Measurements from ENCODE around the gene KCNIP1. TPM values are rescaled to one million over a fixed set of nuclear protein-coding genes. Genes with fewer than 3 reads are reported as not detected.

Gene KCNIP1
- total and polyA plus RNA-seq, 2 of the 13 experiments (the other 11 are each of a cell fraction or from before 2014, with no cell fraction given) = not detected

GRCh38 chr5:170554521-170555267 is 50.9 kb downstream of the KCNIP1 start:
- intact Hi-C loops (cut with micrococcal nuclease; ENCODE audit: unreplicated experiment) (no loop called here), in situ Hi-C loops (cut with HindIII; ENCODE audit: extremely low pct_ligation_motif_present, low pct_unique_long_range_greater_than_20kb) (no loop called here)
- TF ChIP-seq SIX4 (CRISPR knock-in tag; IDR thresholded peaks at IDR 0.05) (no peak), ZNF549 (CRISPR knock-in tag; IDR thresholded peaks at IDR 0.05) (no peak), ZBTB38 (CRISPR knock-in tag; IDR thresholded peaks at IDR 0.05) (no peak), HOXA7 (CRISPR knock-in tag; IDR thresholded peaks at IDR 0.05) (no peak), FOXP1 (IDR thresholded peaks at IDR 0.05) (no peak), FOXP1 (CRISPR knock-in tag; IDR thresholded peaks at IDR 0.05) (no peak)
- 1% methylated on average over 12 of the region's 18 CpGs for WGBS (ENCODE audit: low lambda C conversion rate)
- Histone ChIP-seq H3K4me1 (ENCODE audit: insufficient read depth, low read length) (no peaks in the 10 kb centered on the region), H3K27ac (ENCODE audit: extremely low read length, insufficient read depth, low read length) (no peak overlapping the region), H3K9ac (ENCODE audit: insufficient read depth, low read depth, low read length) (no peak overlapping the region), H3K79me2 (ENCODE audit: insufficient read depth, low read length) (no peaks in the 10 kb centered on the region), H2AFZ (ENCODE audit: low read length) (no peak overlapping the region), H3K4me3 (replicated peaks in 1 of 3; ENCODE audit: insufficient read depth in 1 of 3, low read depth in 2 of 3, low read length in 3 of 3) (no peak overlapping the region), H4K20me1 (ENCODE audit: insufficient read depth, low read length) (no peaks in the 10 kb centered on the region), H3K4me2 (ENCODE audit: low read depth, low read length) (no peak overlapping the region), H3K36me3 (replicated peaks in 1 of 2; ENCODE audit: control insufficient read depth in 1 of 2, insufficient read depth in 2 of 2, low read length in 2 of 2) (no peaks in the 10 kb centered on the region), H3K27me3 (ENCODE audit: control insufficient read depth in 1 of 2, insufficient read depth in 2 of 2, low read length in 2 of 2) (peaks cover 0 to 5% of the 10 kb centered on the region in 2 experiments; a peak in 3 of 5 replicates), H3K9me3 (ENCODE audit: low read length) (no peaks in the 10 kb centered on the region)
- DNase-seq (ENCODE audit: low spot score) = no peak
- POLR2A ChIA-PET = no interaction called here
- BruUV-seq (replicated peaks) = no TSS peak
- FAIRE-seq = no peak
- ATAC-seq = no peak
- CTCF ChIA-PET (ENCODE audit: low intra/inter-chr PET ratio, low total read pairs) = no interaction called here

DNA sequence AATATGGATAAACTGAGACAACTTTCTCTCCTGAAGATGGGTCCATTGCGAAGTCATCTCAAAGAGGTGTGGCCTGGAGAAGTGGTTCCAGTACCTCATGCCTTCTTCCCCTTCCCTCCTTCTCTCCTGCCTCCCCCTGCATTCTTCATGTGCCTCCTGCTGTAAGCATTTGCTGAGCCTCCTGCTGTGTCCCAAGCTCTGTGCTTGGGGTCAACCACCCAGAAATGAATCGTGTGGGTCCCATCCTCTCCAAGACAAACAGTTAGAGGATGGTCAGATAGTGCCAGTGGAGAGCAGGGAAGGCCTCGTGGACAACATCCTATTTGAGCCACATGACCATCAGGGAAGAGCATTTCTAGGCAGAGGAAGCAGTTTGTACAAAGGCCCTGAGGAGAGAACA is 53.5 kb downstream of the KCNIP1 start:
- no peak overlapping the region for H2AFZ ChIP-seq (ENCODE audit: low read length)
- H3K4me2 ChIP-seq (ENCODE audit: low read depth, low read length) = no peak overlapping the region
- H3K27me3 ChIP-seq (ENCODE audit: control insufficient read depth in 1 of 2, insufficient read depth in 2 of 2, low read length in 2 of 2) = peaks cover 2 to 5% of the 10 kb centered on the region in 2 experiments; a peak in 3 of 5 replicates
- intact Hi-C loops (cut with micrococcal nuclease; ENCODE audit: unreplicated experiment) = no loop called here
- POLR2A ChIA-PET = no interaction called here
- H3K4me1 ChIP-seq (ENCODE audit: insufficient read depth, low read length) = no peaks in the 10 kb centered on the region
- no peaks in the 10 kb centered on the region for H3K79me2 ChIP-seq (ENCODE audit: insufficient read depth, low read length)
- no peaks in the 10 kb centered on the region for H3K36me3 ChIP-seq (replicated peaks in 1 of 2; ENCODE audit: control insufficient read depth in 1 of 2, insufficient read depth in 2 of 2, low read length in 2 of 2)
- no peaks in the 10 kb centered on the region for H4K20me1 ChIP-seq (ENCODE audit: insufficient read depth, low read length)
- no peak overlapping the region for H3K27ac ChIP-seq (ENCODE audit: extremely low read length, insufficient read depth, low read length)
- no peak for DNase-seq (ENCODE audit: low spot score)
- H3K9me3 ChIP-seq (ENCODE audit: low read length) = no peaks in the 10 kb centered on the region
- WGBS (ENCODE audit: low lambda C conversion rate) = 0% methylated on average over 3 of the region's 3 CpGs
- no peak overlapping the region for H3K9ac ChIP-seq (ENCODE audit: insufficient read depth, low read depth, low read length)
- in situ Hi-C loops (cut with HindIII; ENCODE audit: extremely low pct_ligation_motif_present, low pct_unique_long_range_greater_than_20kb) = no loop called here
- no peak for ATAC-seq
- no peak overlapping the region for H3K4me3 ChIP-seq (replicated peaks in 1 of 3; ENCODE audit: insufficient read depth in 1 of 3, low read depth in 2 of 3, low read length in 3 of 3)
- no peak for FAIRE-seq
- BruUV-seq (replicated peaks) = no TSS peak
- CTCF ChIA-PET (ENCODE audit: low intra/inter-chr PET ratio, low total read pairs) = no interaction called here
- TF ChIP-seq TSC22D2 (CRISPR knock-in tag; IDR thresholded peaks at IDR 0.05; ENCODE audit: borderline replicate concordance) = no peak
- no peak for TF ChIP-seq SP1 (IDR thresholded peaks at IDR 0.05)
- TF ChIP-seq SP1 (CRISPR knock-in tag; IDR thresholded peaks at IDR 0.05) = no peak
- TF ChIP-seq RAD21 (CRISPR knock-in tag; IDR thresholded peaks at IDR 0.05) = no peak
- TF ChIP-seq, protein P1, sequence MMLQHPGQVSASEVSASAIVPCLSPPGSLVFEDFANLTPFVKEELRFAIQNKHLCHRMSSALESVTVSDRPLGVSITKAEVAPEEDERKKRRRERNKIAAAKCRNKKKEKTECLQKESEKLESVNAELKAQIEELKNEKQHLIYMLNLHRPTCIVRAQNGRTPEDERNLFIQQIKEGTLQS (CRISPR knock-in tag; IDR thresholded peaks at IDR 0.05) = no peak
- no peak for TF ChIP-seq ZNF546 (CRISPR knock-in tag; conservative IDR thresholded peaks at IDR 0.05)
- TF ChIP-seq GATAD1 (CRISPR knock-in tag; IDR thresholded peaks at IDR 0.05) = no peak
- TF ChIP-seq JARID2 (CRISPR knock-in tag; IDR thresholded peaks at IDR 0.05; ENCODE audit: insufficient replicate concordance) = no peak
- TF ChIP-seq TEAD3 (CRISPR knock-in tag; optimal IDR thresholded peaks at IDR 0.05; ENCODE audit: borderline replicate concordance) = no peak
- TF ChIP-seq ZNF598 (CRISPR knock-in tag; IDR thresholded peaks at IDR 0.05; ENCODE audit: borderline replicate concordance) = no peak
- TF ChIP-seq SRF (IDR thresholded peaks at IDR 0.05; ENCODE audit: low read depth, low read length) = no peak
- TF ChIP-seq KLF6 (CRISPR knock-in tag; IDR thresholded peaks at IDR 0.05) = no peak
- no peak for TF ChIP-seq CCAR2 (optimal IDR thresholded peaks at IDR 0.05; ENCODE audit: low read depth, low read length)
- TF ChIP-seq, protein P2, sequence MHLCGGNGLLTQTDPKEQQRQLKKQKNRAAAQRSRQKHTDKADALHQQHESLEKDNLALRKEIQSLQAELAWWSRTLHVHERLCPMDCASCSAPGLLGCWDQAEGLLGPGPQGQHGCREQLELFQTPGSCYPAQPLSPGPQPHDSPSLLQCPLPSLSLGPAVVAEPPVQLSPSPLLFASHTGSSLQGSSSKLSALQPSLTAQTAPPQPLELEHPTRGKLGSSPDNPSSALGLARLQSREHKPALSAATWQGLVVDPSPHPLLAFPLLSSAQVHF (CRISPR knock-in tag; IDR thresholded peaks at IDR 0.05) = no peak
- no peak for TF ChIP-seq DBP (CRISPR knock-in tag; IDR thresholded peaks at IDR 0.05; ENCODE audit: not compliant biosample characterization)

All from HepG2 (cell line).